ENCODE data around the gene ANKRD66. TPM values are rescaled to one million over a fixed set of nuclear protein-coding genes. Genes with fewer than 3 reads are reported as not detected.
A peak's percentile ranks its signal among the peaks of the same experiment; 100 is the strongest.

ANKRD66 gene
- total and polyA plus RNA-seq, 2 donors (not counting 3 experiments of a cell fraction or from before 2014, with no cell fraction given) = not detected

GRCh38 chr6:46734867-46735719 lies 11.6 kb upstream of the ANKRD66 start, which contains the start of gene PLA2G7:
Gene PLA2G7, minus strand, starts transcription at chr6:46735375. Its CDS starts 12,484 bp downstream, at chr6:46722891.
- DNase-seq (ENCODE audit: low read depth, low spot score) = no peak
- intact Hi-C loops (cut with micrococcal nuclease) (no loop called here), dilution Hi-C loops (cut with MboI; ENCODE audit: extremely low pct_ligation_motif_present, low sequenced_read_pairs) (no loop called here)
- Histone ChIP-seq H3K9ac (replicated peaks; ENCODE audit: extremely low read depth, insufficient read depth, low read length) (no peak within 1 kb of the TSS), H3K4me1 (ENCODE audit: control insufficient read depth, extremely low read depth, insufficient read depth, low read length) (peaks cover 5% of the 10 kb centered on the region), H3K27ac (ENCODE audit: insufficient read depth, low read depth, low read length) (no peak within 1 kb of the TSS), H4K20me1 (replicated peaks; ENCODE audit: control insufficient read depth, extremely low read depth, insufficient read depth, low read length) (no peaks in the 10 kb centered on the region), H3K9me1 (replicated peaks; ENCODE audit: control insufficient read depth, extremely low read depth, insufficient read depth, low read length) (no peaks in the 10 kb centered on the region), H3K4me3 (replicated peaks in 1 of 3; ENCODE audit: insufficient read depth in 1 of 3, low read depth in 1 of 3, low read length in 3 of 3) (peak within 1 kb of the TSS in 2 of 3 experiments; percentile 27 to 52), H3K4me2 (ENCODE audit: insufficient read depth, low read length) (peak within 1 kb of the TSS; percentile 86), H3K27me3 (ENCODE audit: control insufficient read depth in 2 of 2, insufficient read depth in 2 of 2, low read length in 2 of 2) (peaks cover 33 to 51% of the 10 kb centered on the region in 2 experiments), H3K79me2 (ENCODE audit: control insufficient read depth, insufficient read depth, low read length) (no peaks in the 10 kb centered on the region), H3K36me3 (ENCODE audit: control insufficient read depth in 2 of 2, extremely low read depth in 1 of 2, insufficient read depth in 2 of 2, low read length in 2 of 2) (no peaks in the 10 kb centered on the region), H3K9me3 (replicated peaks; ENCODE audit: control insufficient read depth, insufficient read depth, low read length) (no peaks in the 10 kb centered on the region), H2AFZ (ENCODE audit: low read depth, low read length) (peak within 1 kb of the TSS; percentile 66)
- FAIRE-seq = no peak
- BruUV-seq (replicated peaks) = no TSS peak
- ChIA-PET POLR2A (no interaction called here), CTCF (no interaction called here)
- TF ChIP-seq EZH2 (IDR thresholded peaks at IDR 0.05; ENCODE audit: borderline replicate concordance, low read depth, low read length, severe bottlenecking) = peak; percentile 70
- TF ChIP-seq, protein P1, sequence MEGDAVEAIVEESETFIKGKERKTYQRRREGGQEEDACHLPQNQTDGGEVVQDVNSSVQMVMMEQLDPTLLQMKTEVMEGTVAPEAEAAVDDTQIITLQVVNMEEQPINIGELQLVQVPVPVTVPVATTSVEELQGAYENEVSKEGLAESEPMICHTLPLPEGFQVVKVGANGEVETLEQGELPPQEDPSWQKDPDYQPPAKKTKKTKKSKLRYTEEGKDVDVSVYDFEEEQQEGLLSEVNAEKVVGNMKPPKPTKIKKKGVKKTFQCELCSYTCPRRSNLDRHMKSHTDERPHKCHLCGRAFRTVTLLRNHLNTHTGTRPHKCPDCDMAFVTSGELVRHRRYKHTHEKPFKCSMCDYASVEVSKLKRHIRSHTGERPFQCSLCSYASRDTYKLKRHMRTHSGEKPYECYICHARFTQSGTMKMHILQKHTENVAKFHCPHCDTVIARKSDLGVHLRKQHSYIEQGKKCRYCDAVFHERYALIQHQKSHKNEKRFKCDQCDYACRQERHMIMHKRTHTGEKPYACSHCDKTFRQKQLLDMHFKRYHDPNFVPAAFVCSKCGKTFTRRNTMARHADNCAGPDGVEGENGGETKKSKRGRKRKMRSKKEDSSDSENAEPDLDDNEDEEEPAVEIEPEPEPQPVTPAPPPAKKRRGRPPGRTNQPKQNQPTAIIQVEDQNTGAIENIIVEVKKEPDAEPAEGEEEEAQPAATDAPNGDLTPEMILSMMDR (IDR thresholded peaks at IDR 0.05; ENCODE audit: extremely low read depth in 1 of 2, insufficient read depth in 1 of 2, low read depth in 1 of 2, low read length in 2 of 2) = no peak

DNA sequence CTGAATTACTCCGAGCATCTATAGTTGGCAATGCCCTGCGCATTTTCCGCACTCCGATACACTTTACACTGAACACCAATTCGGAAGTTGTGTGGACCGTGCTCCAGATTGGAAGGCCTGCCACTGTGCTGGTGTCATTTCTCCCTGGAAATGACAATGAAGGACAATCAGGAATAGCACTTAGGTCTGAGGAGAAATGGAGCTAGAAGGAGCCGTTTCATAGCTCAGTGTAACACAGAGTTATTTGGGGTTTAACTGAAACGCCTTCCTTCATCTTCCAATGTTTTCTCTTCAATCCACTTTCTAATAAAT lies 11.1 kb upstream of the ANKRD66 start:
- ChIA-PET CTCF (no interaction called here), POLR2A (no interaction called here)
- H2AFZ ChIP-seq (ENCODE audit: low read depth, low read length) = no peak overlapping the region

More for the DNA sequence above, 11.1 kb upstream of the ANKRD66 start:
- Histone ChIP-seq H3K27me3 (ENCODE audit: control insufficient read depth in 2 of 2, insufficient read depth in 2 of 2, low read length in 2 of 2) (peaks cover 33 to 46% of the 10 kb centered on the region in 2 experiments), H3K4me1 (ENCODE audit: control insufficient read depth, extremely low read depth, insufficient read depth, low read length) (peaks cover 5% of the 10 kb centered on the region), H3K79me2 (ENCODE audit: control insufficient read depth, insufficient read depth, low read length) (no peaks in the 10 kb centered on the region), H3K9ac (replicated peaks; ENCODE audit: extremely low read depth, insufficient read depth, low read length) (no peak overlapping the region), H3K36me3 (ENCODE audit: control insufficient read depth in 2 of 2, extremely low read depth in 1 of 2, insufficient read depth in 2 of 2, low read length in 2 of 2) (no peaks in the 10 kb centered on the region), H3K4me3 (replicated peaks in 1 of 3; ENCODE audit: insufficient read depth in 1 of 3, low read depth in 1 of 3, low read length in 3 of 3) (no peak overlapping the region), H3K27ac (ENCODE audit: insufficient read depth, low read depth, low read length) (no peak overlapping the region), H3K9me3 (replicated peaks; ENCODE audit: control insufficient read depth, insufficient read depth, low read length) (no peaks in the 10 kb centered on the region), H3K4me2 (ENCODE audit: insufficient read depth, low read length) (peak overlapping the region; percentile 86), H3K9me1 (replicated peaks; ENCODE audit: control insufficient read depth, extremely low read depth, insufficient read depth, low read length) (no peaks in the 10 kb centered on the region), H4K20me1 (replicated peaks; ENCODE audit: control insufficient read depth, extremely low read depth, insufficient read depth, low read length) (no peaks in the 10 kb centered on the region)
- BruUV-seq (replicated peaks) = no TSS peak
- DNase-seq (ENCODE audit: low read depth, low spot score) (no peak), FAIRE-seq (no peak)
- no peak for TF ChIP-seq EZH2 (IDR thresholded peaks at IDR 0.05; ENCODE audit: borderline replicate concordance, low read depth, low read length, severe bottlenecking)
- TF ChIP-seq POLR2AphosphoS5 (IDR thresholded peaks at IDR 0.05; ENCODE audit: insufficient read depth, low read depth, low read length) = no peak
- no peak for TF ChIP-seq MYC (IDR thresholded peaks at IDR 0.05; ENCODE audit: low read depth, low read length)
- TF ChIP-seq POLR2A (IDR thresholded peaks at IDR 0.05; ENCODE audit: low read depth, low read length) = no peak
- TF ChIP-seq, protein P1 (IDR thresholded peaks at IDR 0.05; ENCODE audit: extremely low read depth in 1 of 2, insufficient read depth in 1 of 2, low read depth in 1 of 2, low read length in 2 of 2) = no peak
- TF ChIP-seq JUN (IDR thresholded peaks at IDR 0.05; ENCODE audit: borderline replicate concordance, insufficient read depth, insufficient read length, low read depth) = no peak
- TF ChIP-seq FOS (IDR thresholded peaks at IDR 0.05; ENCODE audit: borderline replicate concordance, insufficient read depth, low read length) = no peak
- no peak for TF ChIP-seq GATA2 (IDR thresholded peaks at IDR 0.05; ENCODE audit: insufficient read depth, insufficient read length, low read depth, low read length)
- TF ChIP-seq, protein P2, sequence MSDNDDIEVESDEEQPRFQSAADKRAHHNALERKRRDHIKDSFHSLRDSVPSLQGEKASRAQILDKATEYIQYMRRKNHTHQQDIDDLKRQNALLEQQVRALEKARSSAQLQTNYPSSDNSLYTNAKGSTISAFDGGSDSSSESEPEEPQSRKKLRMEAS (IDR thresholded peaks at IDR 0.05; ENCODE audit: insufficient read depth, insufficient read length) = no peak
- dilution Hi-C loops (cut with MboI; ENCODE audit: extremely low pct_ligation_motif_present, low sequenced_read_pairs) = no loop called here
- intact Hi-C loops (cut with micrococcal nuclease) = no loop called here
